HepG2 (cell line): ENCODE results near the gene DBN1. TPM values are rescaled to one million over a fixed set of nuclear protein-coding genes. Genes with fewer than 3 reads are reported as not detected.

Experiments used
- ATF4 ChIP-seq, 2 experiments: fragments of 450-650 bp in 1 of 2; sonication (generic) in 1 of 2; formaldehyde crosslinking; IDR thresholded peaks; 2 replicates each; pipeline versions ENCODE4 v1.5.0 to v1.8.0; 2020 to 2022; ENCODE audit warnings: mild to moderate bottlenecking in 1 of 2, missing genetic modification reagents in 1 of 2
- HNF4A ChIP-seq: sonication (generic); formaldehyde crosslinking; IDR thresholded peaks from 2 replicates; pipeline ENCODE4 v1.4.0; 2020; ENCODE audit warnings: missing genetic modification reagents
- MYPOP ChIP-seq: sonication (generic); formaldehyde crosslinking; IDR thresholded peaks from 2 replicates; pipeline ENCODE4 v1.8.1; 2023; ENCODE audit warnings: mild to moderate bottlenecking, moderate library complexity, missing genetic modification reagents
- PBX2 ChIP-seq: IDR thresholded peaks from 2 replicates; pipeline ENCODE4 v1.6.1; 2016; ENCODE audit warnings: control low read depth
- RXRA ChIP-seq: sonication (generic); formaldehyde crosslinking; IDR thresholded peaks from 2 replicates; pipeline ENCODE4 v1.5.1; 2020; ENCODE audit warnings: missing genetic modification reagents
- SKIL ChIP-seq: sonication (generic); formaldehyde crosslinking; IDR thresholded peaks from 2 replicates; pipeline ENCODE4 v1.8.0; 2022; ENCODE audit warnings: missing genetic modification reagents, mild to moderate bottlenecking, moderate library complexity, borderline replicate concordance
- TGIF2 ChIP-seq: IDR thresholded peaks from 2 replicates; pipeline ENCODE4 v1.6.1; 2016; ENCODE audit warnings: control low read depth, missing compliant biosample characterization
- ZFYVE20 ChIP-seq: sonication (generic); formaldehyde crosslinking; IDR thresholded peaks from 2 replicates; pipeline ENCODE4 v1.8.0; 2023; ENCODE audit warnings: low read depth, mild to moderate bottlenecking, moderate library complexity, missing genetic modification reagents, borderline replicate concordance
- ZNF180 ChIP-seq: sonication (generic); formaldehyde crosslinking; IDR thresholded peaks from 2 replicates; pipeline ENCODE4 v1.4.0; 2020; ENCODE audit warnings: low read depth, missing genetic modification reagents, borderline replicate concordance
- ZNF253 ChIP-seq: sonication (generic); formaldehyde crosslinking; IDR thresholded peaks from 2 replicates; pipeline ENCODE4 v1.8.0; 2022; ENCODE audit warnings: mild to moderate bottlenecking, missing genetic modification reagents, borderline replicate concordance
- ZNF318 ChIP-seq: sonication (generic); formaldehyde crosslinking; IDR thresholded peaks from 2 replicates; pipeline ENCODE4 v1.4.0; 2020; ENCODE audit warnings: mild to moderate bottlenecking, missing genetic modification reagents
- ZNF670 ChIP-seq: sonication (generic); formaldehyde crosslinking; IDR thresholded peaks from 2 replicates; pipeline ENCODE4 v1.8.0; 2022; ENCODE audit warnings: mild to moderate bottlenecking, missing genetic modification reagents, borderline replicate concordance
- ZNF691 ChIP-seq: sonication (generic); formaldehyde crosslinking; IDR thresholded peaks from 2 replicates; pipeline ENCODE4 v1.4.0; 2020; ENCODE audit warnings: missing genetic modification reagents, low read depth, mild to moderate bottlenecking, borderline replicate concordance
- polyA plus RNA-seq, 8 experiments: library from polyadenylated mRNA; depleted of rRNA in 3 of 8; stranded (reverse) in 7 of 8; unstranded in 1 of 8; fragments of >200 nt; fragmentation: Illumina TruSeq in 4 of 8; extraction: Trizol in 4 of 8; gene quantifications; 2 replicates each; pipeline versions ENCODE4 v1.2.1 to v1.2.3, GENCODE V29; 2011 to 2016; ENCODE audit warnings: low read depth in 4 of 8, missing spikeins in 1 of 8, mixed read lengths in 1 of 8; ENCODE audit not compliant: insufficient read depth in 1 of 8
- total RNA-seq, 5 experiments: library from RNA; depleted of rRNA; stranded (reverse); fragments of >200 nt; fragmentation: Illumina TruSeq; extraction: Trizol; gene quantifications; 2 replicates each; pipeline ENCODE4 v1.2.3, GENCODE V29; 2016; ENCODE audit warnings: low read depth in 1 of 5

The DBN1 gene
- total and polyA plus RNA-seq, 2 of the 13 experiments (the other 11 are each of a cell fraction or from before 2014, with no cell fraction given): 27.0 to 37.3 TPM

GRCh38 chr5:177447611-177448243 is 25.7 kb downstream of the DBN1 start (continued):
- TF ChIP-seq ZNF318 (CRISPR knock-in tag) (peak; percentile 43; the same call in 1 of the 2 replicates), SKIL (CRISPR knock-in tag) (no peak), ZNF253 (no peak), ZFYVE20 (no peak), PBX2 (CRISPR knock-in tag) (no peak), ZNF670 (CRISPR knock-in tag) (no peak), HNF4A (no peak), ZNF180 (no peak), ATF4 (CRISPR knock-in tag; IDR thresholded peaks at IDR 0.05) (0 out of 4 replicates have a peak, but pooled peaks of 1 of the 2 experiments have one; percentile 3), MYPOP (CRISPR knock-in tag) (0 out of 2 replicates have a peak, but pooled peaks have one; percentile 28), RXRA (CRISPR knock-in tag) (peak; percentile 90), TGIF2 (peak; percentile 81), ZNF691 (CRISPR knock-in tag) (peak; percentile 80; the same call in 1 of the 2 replicates)
